Stimulated activated CD4-positive, alpha-beta T cell treated with anti-CD3 and anti-CD28 coated beads, Interleukin-2, amount 100 ng/mL, for 48 hours (primary cell): ENCODE measurements around the gene FOXJ3.

ENCODE experiments used
- DNase-seq, 2 donors: peaks; one replicate each; pipeline ENCODE4 v3.0.0-alpha.2; 2020

FOXJ3 gene

GRCh38 chr1:42139444-42139843, 195.6 kb downstream of the FOXJ3 start:
- DNase-seq = no peak

DNA sequence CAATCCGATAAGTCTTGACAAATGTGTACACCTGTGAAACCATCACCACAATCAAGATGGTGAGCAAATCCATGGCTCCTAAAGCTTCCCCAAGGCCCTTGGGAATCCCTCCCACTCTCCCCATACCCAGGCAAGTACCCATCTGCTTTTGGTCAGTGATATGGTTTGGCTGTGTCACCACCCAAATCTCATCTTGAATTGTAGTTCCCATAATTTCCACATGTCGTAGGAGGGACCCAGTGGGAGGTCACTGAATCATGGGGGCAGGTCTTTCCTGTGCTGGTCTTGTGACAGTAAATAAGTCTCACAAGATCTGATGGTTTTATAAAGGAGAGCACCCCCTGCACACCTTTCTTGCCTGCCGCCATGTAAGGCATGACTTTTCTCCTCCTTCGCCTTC, 196.4 kb downstream of the FOXJ3 start:
- no peak for DNase-seq

GRCh38 chr1:42137766-42138165, 197.3 kb downstream of the FOXJ3 start:
- no peak for DNase-seq

DNA sequence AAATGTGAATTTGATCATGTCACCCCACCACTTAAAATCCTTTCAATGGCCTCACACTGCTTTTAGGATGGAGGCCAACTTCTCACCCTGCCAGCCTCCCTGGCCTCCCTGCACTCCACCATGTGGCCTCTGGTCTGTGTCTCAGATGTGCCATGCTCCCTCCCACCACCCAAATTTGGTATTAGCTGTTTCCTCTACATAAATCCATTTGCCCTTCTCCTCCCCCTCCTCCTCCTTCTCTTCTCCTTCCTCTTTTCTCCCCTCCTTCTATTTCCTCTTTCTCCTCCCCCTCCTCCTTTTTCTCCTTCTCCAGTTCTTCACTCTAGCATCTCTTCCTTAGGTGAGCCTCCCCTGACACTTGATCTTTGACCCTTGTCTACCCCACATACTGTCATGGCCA, 198.6 kb downstream of the FOXJ3 start:
- DNase-seq = no peak

DNA sequence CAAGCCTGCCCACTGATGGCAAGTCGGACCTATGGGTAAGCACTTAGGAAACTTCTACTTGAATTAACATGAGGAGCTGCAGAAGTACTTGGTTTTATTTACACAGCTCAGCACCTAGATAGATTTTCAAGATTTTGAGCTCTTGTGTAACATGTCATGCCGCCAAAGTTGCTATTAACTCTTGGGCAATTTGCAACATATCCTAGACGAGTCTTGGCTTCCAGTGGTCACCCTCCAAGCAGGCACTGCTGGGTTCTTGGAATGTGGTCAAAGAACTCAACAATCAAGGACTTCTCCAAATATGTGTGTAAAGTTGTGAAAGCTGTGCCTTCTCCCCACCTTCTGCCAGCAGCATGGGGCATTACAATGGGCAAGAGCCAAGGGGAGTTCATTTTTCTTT, 199.6 kb downstream of the FOXJ3 start:
- no peak for DNase-seq

DNA sequence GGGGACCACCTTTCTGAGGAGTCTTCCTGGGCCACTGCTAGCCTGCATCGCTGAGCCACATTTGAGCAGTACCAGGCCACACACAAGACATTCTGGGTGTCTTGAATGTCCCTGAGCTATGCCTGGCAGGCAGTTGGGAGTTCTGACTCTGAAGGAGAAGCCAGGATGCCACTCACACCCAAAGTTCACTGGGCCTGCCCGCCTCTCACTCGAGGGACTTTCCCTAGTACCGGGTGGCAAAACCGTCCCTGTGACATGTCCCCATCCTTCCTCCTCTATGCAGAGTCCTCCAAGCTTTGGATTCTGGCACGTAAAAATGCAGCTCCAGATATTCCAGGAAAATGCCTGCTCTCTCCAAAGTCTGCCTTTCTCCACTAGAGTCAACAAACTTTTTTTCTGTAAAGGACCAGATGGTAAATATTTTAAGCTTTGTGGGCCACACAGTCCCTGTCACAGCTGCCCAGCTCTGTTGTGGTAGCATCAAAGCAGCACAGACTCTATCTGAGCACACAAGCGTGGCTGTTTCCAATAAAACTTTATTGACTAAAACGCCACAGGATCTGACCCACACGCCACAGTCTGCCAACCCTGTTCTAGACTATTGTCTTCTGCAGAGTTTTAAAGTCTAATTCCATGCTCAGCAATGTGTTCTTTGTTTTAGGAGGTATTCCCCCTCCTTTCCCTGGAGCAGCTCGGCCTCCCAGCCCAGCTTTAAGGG, 201.1 kb downstream of the FOXJ3 start:
- DNase-seq = no peak

DNA sequence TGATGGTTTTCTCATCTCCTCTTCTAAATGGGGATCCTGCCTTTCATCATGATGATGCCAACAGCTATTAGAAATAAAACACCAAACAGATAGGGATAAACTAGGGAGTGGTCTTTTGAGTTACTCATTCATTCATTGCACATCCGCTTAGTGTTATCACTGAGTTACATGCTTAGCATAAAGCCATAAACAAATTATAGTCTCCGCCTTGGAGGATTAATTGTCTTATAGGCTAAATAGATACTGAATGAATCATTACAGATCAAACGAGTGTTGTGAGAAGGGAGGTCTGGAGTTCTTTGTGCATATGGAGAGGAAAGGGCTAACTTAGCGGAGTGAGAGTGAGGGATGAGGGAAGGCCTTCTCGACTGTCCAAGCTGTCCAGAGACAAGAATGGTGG, 201.6 kb downstream of the FOXJ3 start:
- no peak for DNase-seq

DNA sequence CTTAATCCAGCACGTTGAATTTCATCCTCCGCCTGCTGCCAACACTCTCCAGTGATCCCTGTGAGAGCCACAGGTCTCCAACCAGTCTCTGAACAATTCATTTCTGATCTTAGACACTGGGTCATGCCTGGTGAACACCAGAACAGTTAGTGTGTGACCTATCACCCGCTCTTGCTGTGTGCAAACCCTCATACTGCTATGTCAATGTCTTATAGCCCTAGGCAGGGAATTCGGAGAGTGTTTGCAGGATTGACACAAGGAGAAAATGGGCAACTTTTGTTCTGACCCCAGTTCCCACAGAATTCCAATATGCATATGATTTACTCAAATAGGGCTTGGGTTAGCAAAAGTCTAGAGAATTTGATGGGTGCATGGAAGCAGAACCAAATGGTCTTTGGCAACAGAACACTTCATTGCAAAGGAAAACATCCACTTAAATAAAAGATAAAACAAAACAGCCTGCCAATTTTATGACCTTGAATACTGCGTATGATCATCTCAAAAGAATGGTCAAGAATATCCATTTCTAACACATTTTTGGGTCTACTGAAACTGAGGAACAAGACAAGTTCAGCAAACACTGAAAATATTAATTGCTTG, 204.9 kb downstream of the FOXJ3 start:
- no peak for DNase-seq

DNA sequence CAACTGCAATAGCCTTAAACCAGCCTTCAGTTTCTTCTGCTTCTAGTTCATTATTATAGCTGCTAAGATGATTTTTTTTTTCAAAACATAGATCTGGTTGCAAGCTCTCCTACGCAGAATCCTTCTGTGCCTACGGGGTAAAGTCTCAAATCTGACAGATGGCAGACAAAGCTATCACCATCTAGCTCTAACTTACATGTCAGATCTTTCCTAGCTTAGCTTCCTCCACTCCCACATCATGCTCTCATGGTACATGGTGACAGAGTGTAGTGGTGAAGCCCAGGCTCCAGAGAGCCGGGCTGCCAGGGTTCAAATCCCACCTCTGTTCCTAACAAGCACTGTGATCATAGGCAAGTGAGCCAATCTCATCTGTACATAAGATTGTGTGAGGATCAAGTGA, 206.1 kb downstream of the FOXJ3 start:
- no peak for DNase-seq

DNA sequence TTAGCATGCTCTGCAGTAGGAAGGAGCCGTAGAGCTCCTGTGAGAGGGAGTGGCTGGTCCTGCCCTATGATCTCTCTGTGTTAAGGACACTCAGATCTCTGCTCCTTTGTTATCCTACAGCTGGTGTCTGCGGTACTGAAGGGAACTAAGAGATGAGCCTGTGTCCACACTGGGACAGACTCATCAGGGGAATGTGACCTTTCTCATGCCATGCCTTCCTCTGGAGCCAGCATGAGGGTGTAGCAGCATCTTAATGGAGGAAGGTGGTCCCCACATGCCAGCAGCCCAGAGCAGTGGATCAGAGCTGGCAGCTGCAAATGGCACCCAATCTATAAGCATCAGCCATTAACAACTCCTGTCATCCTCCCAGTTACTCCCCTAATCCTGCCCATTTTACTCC, 206.5 kb downstream of the FOXJ3 start:
- DNase-seq = no peak

DNA sequence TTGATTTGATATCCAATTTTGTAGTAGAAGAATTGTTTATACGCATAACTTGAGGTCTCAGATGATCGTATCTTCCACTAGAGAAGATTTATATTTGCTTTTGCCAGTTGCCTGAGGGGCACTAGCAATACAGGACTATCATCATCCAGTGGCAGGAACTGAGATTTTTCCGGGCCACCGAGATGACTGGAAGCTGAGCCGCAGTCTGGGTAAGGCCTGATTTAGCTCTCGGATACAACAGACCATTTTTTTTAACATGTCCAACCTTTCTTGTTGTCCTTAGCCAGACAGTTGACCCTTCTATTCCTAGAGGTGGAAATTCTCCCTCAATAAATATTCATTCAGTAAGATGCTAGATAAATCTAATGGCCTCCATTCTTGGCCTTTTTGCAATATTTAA, 207.3 kb downstream of the FOXJ3 start:
- no peak for DNase-seq
